ENCODE measurements around the gene DNM1L.

DNA sequence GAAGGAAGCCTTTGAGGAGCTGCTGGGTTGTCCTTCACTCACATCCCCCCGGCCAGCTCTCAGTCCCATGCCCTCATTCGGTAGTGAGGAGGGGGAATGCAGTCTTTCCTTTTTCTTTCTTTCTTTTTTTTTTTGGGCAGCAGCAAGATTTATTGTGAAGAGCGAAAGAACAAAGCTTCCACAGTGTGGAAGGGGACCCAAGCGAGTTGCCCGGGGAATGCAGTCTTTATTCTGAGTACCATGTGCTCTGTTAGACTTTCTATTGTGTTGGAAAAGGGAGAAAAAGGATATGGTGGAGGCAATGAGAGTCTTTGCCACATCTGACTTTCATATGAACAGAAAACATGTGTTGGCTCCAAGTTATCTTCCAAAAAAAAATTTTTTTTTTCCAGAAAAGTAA, 106.5 kb downstream of the DNM1L start:
- TF ChIP-seq POLR2AphosphoS5 (IDR thresholded peaks at IDR 0.05) (no peak), CTCF (IDR thresholded peaks at IDR 0.05) (no peak), POLR2A (IDR thresholded peaks at IDR 0.05) (no peak)

Data from gastroesophageal sphincter (tissue), 3 donors.